NCI-H446 (cell line): ENCODE results near the gene FAM234A.
"Not testable (repeated sequence)": the region's sequence is repeated elsewhere in the genome, so short reads cannot be mapped to it uniquely, and the experiment has no call there.

Experiments used
- DNase-seq, 2 experiments: peaks; one replicate each; lab custom pipeline; 2025; lab: John Stamatoyannopoulos, UW

Gene FAM234A

DNA sequence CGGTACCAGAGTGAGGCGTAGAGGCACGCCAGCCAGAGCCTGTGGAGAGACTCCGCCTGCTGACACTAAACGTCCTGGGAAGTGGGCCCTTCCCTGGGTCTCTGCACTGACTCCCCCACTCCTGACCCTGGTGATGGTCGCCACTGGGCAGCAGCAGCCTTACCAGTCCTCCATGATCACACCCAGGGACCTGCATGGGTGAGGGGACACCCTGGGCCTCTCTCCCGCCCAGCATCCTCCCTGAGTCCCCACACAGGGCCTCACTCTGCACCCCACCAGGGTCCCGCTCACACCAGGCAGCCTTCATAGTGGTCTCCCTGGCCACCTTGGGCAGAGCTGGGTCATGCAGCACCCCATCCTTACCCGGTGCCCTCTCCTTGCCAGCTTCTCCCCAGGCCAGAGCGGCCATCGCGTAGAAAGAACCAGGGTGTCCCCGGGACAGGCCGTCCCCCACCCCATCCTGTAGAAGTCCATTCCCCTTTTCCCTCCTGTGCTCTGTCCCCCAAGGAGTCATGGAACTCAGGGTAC is 30.4 kb downstream of the FAM234A start:
- no peak for DNase-seq

DNA sequence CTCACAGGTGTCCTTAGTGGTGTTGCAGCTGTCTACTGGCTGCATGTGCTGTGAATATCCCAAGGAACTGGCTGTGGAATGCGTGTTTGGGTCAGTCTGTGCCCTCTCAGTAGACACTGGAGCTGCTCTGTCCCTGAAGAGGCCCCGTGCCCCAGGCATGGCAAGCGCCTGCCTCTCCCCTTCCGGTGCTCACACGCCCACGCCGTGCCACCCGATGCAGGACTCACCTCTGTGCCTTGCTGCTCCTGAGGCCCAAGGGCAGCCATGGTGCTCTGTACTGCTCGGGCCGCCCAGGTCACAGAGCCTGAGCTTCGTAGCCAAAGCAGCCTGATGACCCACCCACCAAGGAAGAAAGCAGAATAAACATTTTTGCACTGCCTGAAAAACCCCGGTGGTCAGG is 31.1 kb downstream of the FAM234A start:
- DNase-seq: no peak

- no peak for DNase-seq
Measured at GRCh38 chr16:266258-267164, 31.9 kb downstream of the FAM234A start.

DNA sequence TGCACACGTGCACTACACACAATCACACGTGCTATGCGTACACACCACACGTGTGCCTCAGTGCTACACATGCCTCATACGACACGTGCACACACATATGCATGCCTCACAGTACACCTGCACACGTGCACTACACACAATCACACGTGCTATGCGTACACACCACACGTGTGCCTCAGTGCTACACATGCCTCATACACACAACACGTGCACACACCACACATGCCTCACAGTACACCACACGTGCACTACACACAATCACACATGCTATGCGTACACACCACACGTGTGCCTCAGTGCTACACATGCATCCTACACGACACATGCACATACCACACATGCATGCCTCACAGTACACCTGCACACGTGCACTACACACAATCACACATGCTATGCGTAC is 32.9 kb downstream of the FAM234A start:
- DNase-seq: not testable (repeated sequence)

DNA sequence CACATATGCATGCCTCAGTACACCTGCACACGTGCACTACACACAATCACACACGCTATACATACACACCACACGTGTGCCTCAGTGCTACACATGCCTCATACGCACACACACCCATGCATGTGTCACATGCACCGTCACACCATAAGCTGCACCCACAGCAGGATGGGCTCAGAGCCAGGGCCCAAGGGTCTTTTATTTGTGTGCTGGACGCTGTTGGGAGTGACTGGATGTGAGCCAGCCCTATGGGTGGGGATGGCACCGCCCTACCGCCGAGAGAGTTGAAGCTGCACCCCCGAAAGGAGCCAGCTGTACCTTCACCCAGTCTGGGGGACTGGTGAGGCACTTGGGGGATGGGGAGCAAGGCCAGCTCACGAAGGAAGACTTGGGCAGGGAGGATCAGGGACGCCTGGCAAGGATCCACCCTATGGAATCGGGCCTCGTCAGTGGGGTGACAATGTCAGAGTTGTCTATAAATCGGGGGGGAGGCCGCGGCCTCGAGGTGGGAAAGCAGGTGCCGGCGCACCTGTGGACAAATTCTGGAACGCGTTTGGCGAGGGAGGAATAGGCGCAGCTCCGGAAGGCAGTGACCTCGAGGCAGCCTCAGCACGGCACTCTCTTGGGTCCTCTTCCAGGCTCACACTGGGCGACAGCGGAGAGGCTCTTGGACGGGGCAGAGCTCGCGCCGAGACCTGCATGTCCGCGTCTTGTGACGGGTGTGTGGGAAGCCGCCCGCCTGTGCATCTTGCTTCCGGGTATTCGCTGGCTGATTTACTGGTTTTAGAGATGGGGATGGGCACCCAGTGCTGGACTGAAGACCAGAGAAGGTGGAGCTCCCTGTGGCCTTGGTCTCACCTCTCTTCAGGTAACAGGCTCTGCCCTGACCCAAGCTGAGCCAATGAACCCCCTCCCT is 33.8 kb downstream of the FAM234A start:
- DNase-seq: no peak

- no peak for DNase-seq
Measured at GRCh38 chr16:269061-269796, 34.6 kb downstream of the FAM234A start.

- DNase-seq: no peak
Measured at GRCh38 chr16:270381-271255, 36.0 kb downstream of the FAM234A start.

DNA sequence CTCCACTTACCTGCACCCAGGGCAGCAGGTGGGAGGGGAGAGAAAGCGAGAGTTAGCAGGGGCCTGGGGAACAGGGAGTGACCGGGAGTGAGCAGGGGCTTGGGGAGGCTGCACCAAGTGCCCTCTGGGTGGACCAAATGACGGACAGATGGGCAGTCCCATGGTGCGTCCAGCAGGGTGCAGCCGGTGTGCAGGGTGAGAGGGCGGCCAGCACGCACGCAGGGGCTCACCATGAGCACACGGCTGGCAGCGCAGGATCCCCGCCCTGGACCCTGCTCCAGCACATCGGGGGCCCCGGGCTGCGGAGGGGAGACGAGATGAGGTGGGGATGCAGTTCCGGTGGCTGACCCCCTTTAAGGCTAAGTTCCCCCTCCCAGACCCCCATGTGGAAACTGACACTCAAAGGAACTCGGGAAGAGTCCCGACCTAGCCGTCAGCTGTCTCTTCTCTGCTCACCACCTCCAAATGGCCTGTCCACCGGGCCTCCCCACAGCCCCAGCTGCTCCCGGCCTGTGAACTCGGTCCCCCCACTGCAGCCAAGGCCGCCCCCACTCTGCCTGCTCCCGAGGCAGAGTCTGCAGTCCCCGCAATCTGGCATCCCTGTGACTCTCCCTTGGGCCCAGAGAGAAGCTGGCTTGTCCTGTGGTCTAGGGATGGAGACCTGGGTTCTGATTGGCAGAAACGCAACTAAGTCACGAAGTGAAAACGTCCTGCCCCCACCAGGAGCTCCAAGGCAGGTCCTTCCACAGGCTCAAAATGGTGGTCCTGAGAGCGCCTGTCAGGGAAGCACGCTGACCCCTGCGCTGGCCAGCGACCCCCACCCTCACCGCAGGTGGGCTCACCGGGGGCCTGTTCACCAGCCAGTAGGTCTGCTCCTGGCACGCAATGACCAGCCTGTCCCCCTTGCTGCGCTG is 38.3 kb downstream of the FAM234A start:
- DNase-seq: no peak

GRCh38 chr16:273547-274421 is 39.2 kb downstream of the FAM234A start:
- no peak for DNase-seq

DNA sequence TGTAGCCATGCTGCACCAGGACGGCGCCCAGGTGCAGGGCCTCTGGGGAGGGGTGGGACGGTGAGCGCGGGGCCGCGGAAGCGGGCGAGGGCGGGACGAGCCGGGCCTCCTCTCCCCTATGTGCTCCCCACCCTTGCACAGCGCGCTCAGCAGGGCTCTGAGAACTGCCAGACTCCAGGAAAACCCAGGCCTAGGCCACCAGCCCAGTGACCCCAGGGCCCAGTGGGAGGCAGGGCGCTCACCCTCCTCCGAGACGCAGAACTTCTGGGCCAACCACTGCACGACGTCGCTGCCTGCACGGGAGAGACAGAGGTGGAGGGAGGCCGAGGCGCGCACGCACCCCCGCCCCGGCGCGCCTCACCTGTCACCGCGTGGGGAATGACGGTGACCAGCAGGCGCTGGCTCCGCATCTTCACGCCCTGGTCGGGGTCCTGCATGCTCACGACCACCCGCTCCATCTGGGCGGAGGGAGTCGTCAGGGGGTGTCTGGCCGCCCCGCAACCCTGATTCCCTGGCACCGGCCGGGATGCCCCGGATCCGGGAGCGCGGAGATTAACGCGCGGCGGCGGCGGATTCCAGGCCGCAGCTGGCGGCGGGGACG is 40.5 kb downstream of the FAM234A start:
- no peak for DNase-seq

- no peak for DNase-seq
Measured at GRCh38 chr16:275786-276232, 41.2 kb downstream of the FAM234A start, which contains the start of gene RGS11. TSS of gene RGS11 (minus strand) at chr16:275944. CDS start at chr16:275911, 33 bp downstream.

DNA sequence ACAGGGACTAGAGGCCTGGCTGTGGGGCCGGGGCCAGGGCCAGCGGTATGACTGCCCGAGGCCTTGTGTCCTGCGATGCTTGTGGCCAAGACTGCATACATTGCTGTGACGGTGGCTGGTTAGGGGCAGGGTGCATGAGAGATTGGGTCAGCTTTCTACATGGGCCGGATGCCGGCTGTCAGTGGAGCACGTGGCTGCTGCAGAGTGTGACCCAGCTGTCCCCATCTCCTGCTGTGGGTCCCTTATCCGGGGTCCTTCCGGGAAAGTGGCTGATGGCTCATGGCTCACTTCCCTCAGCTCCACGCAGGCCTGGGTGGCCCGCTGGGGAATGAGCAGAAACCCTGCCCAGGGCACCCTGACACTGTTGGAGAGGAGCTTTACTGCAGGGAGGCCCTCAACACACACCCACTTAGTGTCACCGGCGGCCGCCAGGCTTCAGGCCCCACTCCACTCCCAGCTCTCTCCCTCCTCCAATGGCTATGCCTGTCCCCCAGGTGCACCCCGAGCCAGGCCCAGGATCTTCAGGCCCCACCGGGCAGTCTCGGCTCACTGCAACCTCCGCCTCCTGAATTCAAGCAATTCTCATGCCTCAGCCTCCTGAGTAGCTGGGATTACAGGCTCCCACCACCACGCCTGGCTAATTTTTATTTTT is 41.9 kb downstream of the FAM234A start:
- DNase-seq: no peak

DNA sequence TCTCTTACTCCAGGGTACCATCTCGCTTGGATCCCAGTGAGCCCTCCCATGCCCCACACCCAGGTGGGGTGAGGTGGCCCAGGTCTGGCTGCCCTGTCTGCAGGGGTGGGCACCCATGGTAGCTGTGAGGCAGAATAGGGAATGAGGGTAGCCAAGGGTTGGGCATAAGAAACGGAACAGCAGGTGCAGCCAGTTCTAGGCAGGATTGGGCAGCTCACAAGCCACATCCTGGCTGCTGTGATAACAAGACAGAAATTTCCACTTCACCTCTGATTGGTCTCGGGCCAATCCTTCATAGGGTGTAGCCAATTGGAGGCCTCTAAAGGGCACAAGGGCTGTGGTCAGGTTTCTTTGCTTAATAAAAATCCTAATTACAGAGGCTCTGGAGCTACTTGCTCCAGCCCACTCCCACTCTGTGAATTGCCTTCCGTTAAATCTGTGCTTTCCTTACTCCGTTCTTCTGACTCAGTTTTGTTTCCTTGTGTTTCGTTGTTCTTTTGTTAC is 44.3 kb downstream of the FAM234A start:
- peak in 1 of 2 experiments; percentile 26 for DNase-seq

DNA sequence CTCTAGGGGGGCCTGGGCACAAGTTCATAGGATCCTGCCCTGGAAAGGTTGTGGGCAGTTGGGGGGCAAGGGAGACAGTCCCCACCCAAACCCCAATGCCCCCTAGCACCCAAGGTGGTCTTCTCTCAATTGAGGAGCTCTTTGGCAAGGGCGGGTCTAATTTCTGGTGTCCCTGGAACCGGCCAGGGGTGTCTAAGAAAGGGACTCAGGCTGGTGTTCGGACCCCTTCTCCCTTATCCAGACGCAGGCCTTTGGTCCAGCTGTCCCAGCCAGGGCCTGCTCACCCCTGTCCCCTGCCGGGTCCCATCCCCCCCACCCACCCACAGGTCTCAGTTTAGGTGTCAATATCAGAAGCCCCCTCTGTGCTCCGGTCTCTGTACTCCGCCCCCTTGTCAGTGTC is 44.9 kb downstream of the FAM234A start:
- DNase-seq: no peak

DNA sequence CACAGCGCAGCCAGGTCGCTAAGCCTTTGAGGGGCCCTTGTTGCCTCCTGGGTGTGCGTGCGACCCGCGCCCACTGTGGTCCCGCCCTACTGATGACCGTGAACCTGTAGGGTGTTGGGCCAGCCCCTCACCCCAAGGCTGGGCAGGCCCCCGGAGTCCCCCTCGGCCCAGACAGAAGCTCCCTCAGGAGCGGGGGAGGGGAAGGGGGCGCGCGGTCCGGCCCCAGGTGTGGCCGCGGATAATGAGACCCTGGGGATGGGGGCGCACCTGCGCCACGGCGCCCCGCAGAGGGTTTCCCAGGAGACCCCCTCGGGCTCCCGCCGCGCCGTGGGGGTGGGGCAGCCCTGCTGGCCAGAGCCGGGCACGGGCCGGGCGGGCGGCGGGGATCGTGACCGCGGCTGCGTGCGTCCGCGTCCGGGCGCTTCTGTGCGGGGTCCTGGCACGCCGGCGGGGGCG is 45.4 kb downstream of the FAM234A start:
- no peak for DNase-seq

GRCh38 chr16:280552-280951 is 45.9 kb downstream of the FAM234A start, which contains the start of gene ARHGDIG:
TSS of gene ARHGDIG (plus strand) at chr16:280591. CDS start at chr16:280681, 90 bp downstream.
- no peak for DNase-seq

DNA sequence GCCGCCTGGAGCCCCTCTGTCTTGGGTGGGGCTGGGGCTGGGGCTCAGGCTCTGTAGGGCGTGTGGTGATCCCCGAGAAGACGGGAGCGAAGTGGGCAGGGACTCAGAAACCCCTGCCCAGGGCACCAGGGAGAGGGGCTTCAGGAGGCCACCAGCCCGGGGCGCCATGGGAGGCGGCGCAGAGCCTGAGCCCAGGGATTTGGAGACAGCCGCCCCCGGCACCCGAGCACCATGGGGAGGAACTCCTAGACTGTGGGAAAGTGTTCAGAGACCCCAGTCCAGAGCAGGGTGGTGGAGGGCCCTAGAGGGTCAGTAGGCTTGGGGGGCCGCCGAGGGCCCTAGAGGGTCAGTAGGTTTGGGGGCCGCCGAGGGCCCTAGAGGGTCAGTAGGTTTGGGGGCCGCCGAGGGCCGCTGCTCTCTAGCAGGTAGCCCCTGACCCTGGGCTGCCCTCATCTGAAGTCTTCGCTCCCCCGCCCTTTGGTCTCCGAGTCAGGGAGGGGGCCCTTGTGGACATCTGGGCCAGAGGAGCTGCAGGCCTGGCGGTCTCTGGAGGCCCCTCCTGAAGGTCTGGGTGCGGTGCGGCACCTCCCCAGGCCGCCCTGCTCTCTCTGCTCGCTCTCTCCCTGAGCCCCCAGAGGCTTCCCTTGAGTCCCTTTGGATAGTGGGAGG is 46.5 kb downstream of the FAM234A start:
- no peak for DNase-seq
